DOHH2 (cell line): Measurements from ENCODE around the gene RPS10.

Source experiments
- H3F3A ChIP-seq: fragments of 200-600 bp; sonication (generic), shearing (Covaris generic); 2 replicates; pipeline ENCODE4 v1.6.0; 2016; ENCODE audit warnings: antibody characterized with exemption, mild to moderate bottlenecking; ENCODE audit not compliant: control insufficient read depth, insufficient read depth
- H3K27ac ChIP-seq: fragments of 200-600 bp; sonication (generic); 2 replicates; pipeline ENCODE4 v1.5.1; 2014; ENCODE audit warnings: low read depth, mild to moderate bottlenecking, low read length, moderate library complexity
- H3K27me3 ChIP-seq: fragments of 200-600 bp; sonication (generic); 2 replicates; pipeline ENCODE4 v1.6.1; 2014; ENCODE audit warnings: mild to moderate bottlenecking, low read length, mixed read lengths; ENCODE audit not compliant: control insufficient read depth
- H3K36me3 ChIP-seq: fragments of 200-600 bp; sonication (generic); 2 replicates; pipeline ENCODE4 v1.6.1; 2014; ENCODE audit warnings: mild to moderate bottlenecking, low read length, moderate library complexity, mixed read lengths; ENCODE audit not compliant: control insufficient read depth
- H3K4me1 ChIP-seq: fragments of 200-600 bp; sonication (generic); 2 replicates; pipeline ENCODE4 v1.6.1; 2014; ENCODE audit warnings: mild to moderate bottlenecking, low read length, mixed read lengths; ENCODE audit not compliant: control insufficient read depth
- H3K4me2 ChIP-seq: fragments of 200-600 bp; sonication (generic); 2 replicates; pipeline ENCODE4 v1.6.0; 2014; ENCODE audit warnings: mild to moderate bottlenecking, low read length, moderate library complexity
- H3K4me3 ChIP-seq: fragments of 200-600 bp; sonication (generic); 2 replicates; pipeline ENCODE4 v1.5.1; 2014; ENCODE audit warnings: mild to moderate bottlenecking, low read length, mixed read lengths
- H3K79me2 ChIP-seq: fragments of 200-600 bp; sonication (generic); 2 replicates; pipeline ENCODE4 v1.6.1; 2014; ENCODE audit warnings: mild to moderate bottlenecking, low read length, mixed read lengths; ENCODE audit not compliant: control insufficient read depth
- H3K9me2 ChIP-seq: fragments of 200-600 bp; sonication (generic); replicated peaks from 2 replicates; pipeline ENCODE4 v1.6.1; 2014; ENCODE audit warnings: mild to moderate bottlenecking, low read length, mixed read lengths; ENCODE audit not compliant: control insufficient read depth
- H3K9me3 ChIP-seq: fragments of 200-600 bp; sonication (generic); 2 replicates; pipeline ENCODE4 v1.6.1; 2014; ENCODE audit warnings: antibody characterized with exemption, low read length, mixed read lengths; ENCODE audit not compliant: control insufficient read depth, insufficient read depth
- H4K20me1 ChIP-seq: fragments of 200-600 bp; sonication (generic); 2 replicates; pipeline ENCODE4 v1.6.0; 2014; ENCODE audit warnings: low read depth, mild to moderate bottlenecking, antibody characterized with exemption, low read length, moderate library complexity; ENCODE audit not compliant: control insufficient read depth, insufficient read depth
- EZH2phosphoT487 ChIP-seq: fragments of 200-600 bp; sonication (generic); IDR thresholded peaks from 2 replicates; pipeline ENCODE4 v1.6.1; 2017; ENCODE audit warnings: borderline replicate concordance, mild to moderate bottlenecking, antibody characterized with exemption, low read length, moderate library complexity, mixed read lengths
- TF ChIP-seq, protein P1 (sequence below): fragments of 200-600 bp; sonication (generic); IDR thresholded peaks from one replicate; pipeline ENCODE4 v1.5.1; 2014; ENCODE audit warnings: antibody characterized with exemption, mild to moderate bottlenecking, low read depth, low read length; ENCODE audit not compliant: poor library complexity, severe bottlenecking

The RPS10 gene

GRCh38 chr6:34425498-34426410, at the start of gene RPS10:
TSS of gene RPS10 (minus strand) at chr6:34426069. CDS start at chr6:34425221, 848 bp downstream.
- TF ChIP-seq, protein P1, sequence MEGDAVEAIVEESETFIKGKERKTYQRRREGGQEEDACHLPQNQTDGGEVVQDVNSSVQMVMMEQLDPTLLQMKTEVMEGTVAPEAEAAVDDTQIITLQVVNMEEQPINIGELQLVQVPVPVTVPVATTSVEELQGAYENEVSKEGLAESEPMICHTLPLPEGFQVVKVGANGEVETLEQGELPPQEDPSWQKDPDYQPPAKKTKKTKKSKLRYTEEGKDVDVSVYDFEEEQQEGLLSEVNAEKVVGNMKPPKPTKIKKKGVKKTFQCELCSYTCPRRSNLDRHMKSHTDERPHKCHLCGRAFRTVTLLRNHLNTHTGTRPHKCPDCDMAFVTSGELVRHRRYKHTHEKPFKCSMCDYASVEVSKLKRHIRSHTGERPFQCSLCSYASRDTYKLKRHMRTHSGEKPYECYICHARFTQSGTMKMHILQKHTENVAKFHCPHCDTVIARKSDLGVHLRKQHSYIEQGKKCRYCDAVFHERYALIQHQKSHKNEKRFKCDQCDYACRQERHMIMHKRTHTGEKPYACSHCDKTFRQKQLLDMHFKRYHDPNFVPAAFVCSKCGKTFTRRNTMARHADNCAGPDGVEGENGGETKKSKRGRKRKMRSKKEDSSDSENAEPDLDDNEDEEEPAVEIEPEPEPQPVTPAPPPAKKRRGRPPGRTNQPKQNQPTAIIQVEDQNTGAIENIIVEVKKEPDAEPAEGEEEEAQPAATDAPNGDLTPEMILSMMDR, result no peak
- TF ChIP-seq EZH2phosphoT487, result no peak
- H3K79me2 ChIP-seq, result peaks cover 49% of the 10 kb centered on the region
- peak within 1 kb of the TSS; percentile 99 for H3K4me3 ChIP-seq
- H3K4me2 ChIP-seq, result peak within 1 kb of the TSS; percentile 93
- H3K9me3 ChIP-seq, result no peaks in the 10 kb centered on the region
- peak within 1 kb of the TSS; percentile 69 for H3K27ac ChIP-seq
- peaks cover 50% of the 10 kb centered on the region for H3K36me3 ChIP-seq
- H3F3A ChIP-seq, result peaks cover 32% of the 10 kb centered on the region
- H3K4me1 ChIP-seq, result peaks cover 32% of the 10 kb centered on the region
- peaks cover 18% of the 10 kb centered on the region; the same call in 1 of the 2 replicates for H4K20me1 ChIP-seq
- H3K9me2 ChIP-seq, result no peaks in the 10 kb centered on the region
- H3K27me3 ChIP-seq, result no peaks in the 10 kb centered on the region; the same call in 1 of the 2 replicates

GRCh38 chr6:34475238-34475682, 49.4 kb upstream of the RPS10 start:
- no peak overlapping the region for H3K4me2 ChIP-seq
- no peaks in the 10 kb centered on the region for H3K9me3 ChIP-seq
- H3K9me2 ChIP-seq, result no peaks in the 10 kb centered on the region
- H3F3A ChIP-seq, result no peaks in the 10 kb centered on the region
- TF ChIP-seq, protein P1, result no peak
- no peak for TF ChIP-seq EZH2phosphoT487
- H3K4me3 ChIP-seq, result no peak overlapping the region
- H3K4me1 ChIP-seq, result peaks cover 19% of the 10 kb centered on the region
- no peak overlapping the region for H3K27ac ChIP-seq
- H4K20me1 ChIP-seq, result no peaks in the 10 kb centered on the region
- H3K79me2 ChIP-seq, result no peaks in the 10 kb centered on the region
- no peaks in the 10 kb centered on the region for H3K27me3 ChIP-seq
- no peaks in the 10 kb centered on the region for H3K36me3 ChIP-seq

DNA sequence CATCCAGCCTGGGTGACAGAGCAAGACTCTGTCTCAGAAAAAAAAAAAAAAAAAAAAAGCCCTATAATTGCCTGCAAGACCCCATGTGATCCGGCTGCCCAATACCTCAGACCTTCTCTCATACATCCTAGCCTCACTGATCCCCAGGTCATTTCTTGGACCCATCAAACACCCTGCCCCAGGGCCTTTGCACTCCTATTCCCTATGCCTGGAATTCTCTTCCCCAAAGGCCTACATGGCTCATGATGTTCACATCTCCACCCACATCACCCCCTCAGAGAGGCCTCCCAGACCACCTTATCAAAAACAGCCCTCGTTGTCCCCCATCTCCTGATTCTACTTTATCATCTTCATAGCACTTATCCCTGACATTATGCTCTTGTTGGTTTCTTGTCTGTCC, 48.9 kb upstream of the RPS10 start:
- H3K9me2 ChIP-seq, result no peaks in the 10 kb centered on the region
- no peaks in the 10 kb centered on the region for H3K27me3 ChIP-seq
- H3K4me2 ChIP-seq, result no peak overlapping the region
- H3K79me2 ChIP-seq, result no peaks in the 10 kb centered on the region
- H4K20me1 ChIP-seq, result no peaks in the 10 kb centered on the region
- no peak overlapping the region for H3K27ac ChIP-seq
- no peak for TF ChIP-seq EZH2phosphoT487
- TF ChIP-seq, protein P1, result no peak
- H3K36me3 ChIP-seq, result no peaks in the 10 kb centered on the region
- no peaks in the 10 kb centered on the region for H3F3A ChIP-seq
- peaks cover 18% of the 10 kb centered on the region for H3K4me1 ChIP-seq
- H3K4me3 ChIP-seq, result no peak overlapping the region
- no peaks in the 10 kb centered on the region for H3K9me3 ChIP-seq
